Spleen (tissue), 11 donors: Measurements from ENCODE around the gene STXBP6. TPM values are rescaled to one million over a fixed set of nuclear protein-coding genes. Genes with fewer than 3 reads are reported as not detected.

ENCODE experiments used
- DNase-seq: peaks from one replicate; pipeline ENCODE4 v3.0.0-alpha.2; 2020
- H3K27ac ChIP-seq, 8 donors: fragments of 200-600 bp; sonication (generic) in 7 of 8; 1 replicate in 4 of 8; 2 replicates in 4 of 8; pipeline versions ENCODE4 v1.5.0 to v1.8.0; 2016 to 2021; ENCODE audit warnings: inconsistent platforms in 4 of 8, mild to moderate bottlenecking in 4 of 8, moderate library complexity in 1 of 8
- H3K27me3 ChIP-seq, 7 donors: fragments of 200-600 bp; sonication (generic) in 6 of 7; replicated peaks in 1 of 7; 1 replicate in 4 of 7; 2 replicates in 3 of 7; pipeline versions ENCODE4 v1.5.0 to v1.8.0; 2016 to 2021; ENCODE audit warnings: inconsistent platforms in 3 of 7, mild to moderate bottlenecking in 1 of 7
- H3K36me3 ChIP-seq, 6 donors: fragments of 200-600 bp; sonication (generic) in 5 of 6; 1 replicate in 4 of 6; 2 replicates in 2 of 6; pipeline versions ENCODE4 v1.5.0 to v1.8.0; 2016 to 2021; ENCODE audit warnings: inconsistent platforms in 2 of 6
- H3K4me1 ChIP-seq, 6 donors: fragments of 200-600 bp; sonication (generic) in 5 of 6; 1 replicate in 3 of 6; 2 replicates in 3 of 6; pipeline versions ENCODE4 v1.5.0 to v1.8.0; 2016 to 2021; ENCODE audit warnings: inconsistent platforms in 3 of 6
- H3K4me3 ChIP-seq, 8 donors: fragments of 200-600 bp; sonication (generic) in 7 of 8; 1 replicate in 4 of 8; 2 replicates in 4 of 8; pipeline versions ENCODE4 v1.5.0 to v1.8.0; 2016 to 2021; ENCODE audit warnings: inconsistent platforms in 4 of 8, mild to moderate bottlenecking in 4 of 8, moderate library complexity in 2 of 8
- H3K9me3 ChIP-seq, 8 donors: fragments of 200-600 bp; sonication (generic) in 7 of 8; 1 replicate in 4 of 8; 2 replicates in 4 of 8; pipeline versions ENCODE4 v1.5.0 to v1.8.0; 2016 to 2021; ENCODE audit warnings: inconsistent platforms in 4 of 8
- POLR2A ChIP-seq, 3 donors: fragments of 450-650 bp; IDR thresholded peaks; one replicate each; pipeline ENCODE4 v1.5.1; 2017; ENCODE audit warnings: antibody characterized with exemption in 3 of 3, mild to moderate bottlenecking in 1 of 3
- POLR2AphosphoS5 ChIP-seq, 3 donors: sonication (generic); formaldehyde crosslinking; IDR thresholded peaks; one replicate each; pipeline ENCODE4 v1.5.1; 2017; ENCODE audit warnings: antibody characterized with exemption in 3 of 3
- WGBS, 5 donors: extraction: QIAGEN DNeasy Blood & Tissue Kit in 3 of 5; methylation state at CpG; one replicate each; pipeline versions ENCODE4 v1.1.5 to v1.1.7; 2013 to 2018; 5-methylcytosine and 5-hydroxymethylcytosine counted together
- intact Hi-C: fragments of 100-400 bp; cut with DNase I; formaldehyde crosslinking; loops from one replicate; pipeline ENCODE4 v1.15.0; 2023; ENCODE audit warnings: low total_unique reads
- polyA plus RNA-seq, 3 donors: library from polyadenylated mRNA; stranded (reverse); fragments of 200-250 nt; gene quantifications; one replicate each; pipeline ENCODE4 v1.2.1, GENCODE V29; 2013
- total RNA-seq, 7 donors: library from RNA; depleted of rRNA in 3 of 7; stranded (reverse); fragments of >200 nt in 3 of 7; fragmentation: NEBNext Ultra II Directional in 4 of 7; extraction: Animal tissue kit (Norgen Biotek cat#: 25700) in 4 of 7; gene quantifications; one replicate each; pipeline versions ENCODE4 v1.1.0 to v1.2.1, GENCODE V29; 2016 to 2021
- TF ChIP-seq, protein P1 (sequence below), 11 experiments: fragments of 200-600 bp in 7 of 11; fragments of 450-650 bp in 4 of 11; sonication (generic) in 4 of 11; IDR thresholded peaks in 8 of 11; conservative IDR thresholded peaks in 3 of 11; 1 replicate in 7 of 11; 2 replicates in 4 of 11; pipeline versions ENCODE4 v1.4.0 to v1.8.0; 2016 to 2021; ENCODE audit warnings: antibody characterized with exemption in 11 of 11, inconsistent platforms in 4 of 11, mild to moderate bottlenecking in 1 of 11
- donor health status: healthy with polysubstance abuse.
- donor health status: DM: no; HTN: no; CAD: no; lungs with moderate emphysema.
- donor health status: DM: no; HTN: no; CAD: no.
- donor health status: Bipolar disorder and iron deficiency.
- donor health status: healthy.
- donor health status: DM: no; HTN: no; CAD: no.
- donor health status: DM: yes; HTN: yes; CAD: no.

The STXBP6 gene
- total and polyA plus RNA-seq, 10 donors: 0.76 to 1.4 (median 0.87) TPM

DNA sequence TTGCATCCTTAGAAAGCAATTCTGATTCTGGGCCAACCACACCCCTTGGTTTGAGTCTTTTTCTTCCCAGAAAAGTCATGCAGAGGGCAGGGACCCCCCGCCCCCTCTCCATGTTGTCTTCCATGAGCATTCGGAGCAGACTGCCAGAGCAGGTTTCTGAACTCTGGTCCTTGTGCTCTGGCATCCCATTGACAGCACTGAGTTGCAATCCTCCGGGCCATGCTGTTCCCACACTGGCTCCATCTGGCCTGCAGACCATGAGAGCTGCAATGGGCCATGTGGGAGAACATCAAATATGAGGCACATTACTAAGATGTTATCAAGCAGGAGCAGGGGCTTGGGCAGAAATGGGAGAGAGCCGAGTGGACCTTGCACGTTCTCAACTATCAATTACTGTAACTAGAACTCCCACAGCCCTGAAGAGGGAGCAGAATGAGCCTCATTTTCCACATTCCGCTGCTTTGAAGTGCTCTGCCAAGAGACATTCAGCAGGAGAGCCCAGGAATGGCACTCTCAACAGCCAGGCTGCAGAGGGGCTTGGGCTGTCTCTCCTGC lies 157.4 kb downstream of the STXBP6 start:
- peaks cover 0 to 13% (median 0%) of the 10 kb centered on the region in 7 donors for H3K27me3 ChIP-seq
- H3K4me1 ChIP-seq: no peaks in the 10 kb centered on the region
- TF ChIP-seq POLR2A (IDR thresholded peaks at IDR 0.05) (no peak), POLR2AphosphoS5 (IDR thresholded peaks at IDR 0.05) (no peak)
- TF ChIP-seq, protein P1, sequence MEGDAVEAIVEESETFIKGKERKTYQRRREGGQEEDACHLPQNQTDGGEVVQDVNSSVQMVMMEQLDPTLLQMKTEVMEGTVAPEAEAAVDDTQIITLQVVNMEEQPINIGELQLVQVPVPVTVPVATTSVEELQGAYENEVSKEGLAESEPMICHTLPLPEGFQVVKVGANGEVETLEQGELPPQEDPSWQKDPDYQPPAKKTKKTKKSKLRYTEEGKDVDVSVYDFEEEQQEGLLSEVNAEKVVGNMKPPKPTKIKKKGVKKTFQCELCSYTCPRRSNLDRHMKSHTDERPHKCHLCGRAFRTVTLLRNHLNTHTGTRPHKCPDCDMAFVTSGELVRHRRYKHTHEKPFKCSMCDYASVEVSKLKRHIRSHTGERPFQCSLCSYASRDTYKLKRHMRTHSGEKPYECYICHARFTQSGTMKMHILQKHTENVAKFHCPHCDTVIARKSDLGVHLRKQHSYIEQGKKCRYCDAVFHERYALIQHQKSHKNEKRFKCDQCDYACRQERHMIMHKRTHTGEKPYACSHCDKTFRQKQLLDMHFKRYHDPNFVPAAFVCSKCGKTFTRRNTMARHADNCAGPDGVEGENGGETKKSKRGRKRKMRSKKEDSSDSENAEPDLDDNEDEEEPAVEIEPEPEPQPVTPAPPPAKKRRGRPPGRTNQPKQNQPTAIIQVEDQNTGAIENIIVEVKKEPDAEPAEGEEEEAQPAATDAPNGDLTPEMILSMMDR (IDR thresholded peaks at IDR 0.05 in 8 of 11, conservative IDR thresholded peaks at IDR 0.05 in 3 of 11): no peak
- intact Hi-C loops: no loop called here
- WGBS, 5 donors: 58 to 85% (median 71%) methylated on average over 6 of the region's 6 CpGs
- H3K36me3 ChIP-seq: no peaks in the 10 kb centered on the region
- no peak overlapping the region for H3K27ac ChIP-seq
- no peak for DNase-seq
- peaks cover 0 to 19% (median 15%) of the 10 kb centered on the region in 8 donors for H3K9me3 ChIP-seq
- H3K4me3 ChIP-seq: no peak overlapping the region

DNA sequence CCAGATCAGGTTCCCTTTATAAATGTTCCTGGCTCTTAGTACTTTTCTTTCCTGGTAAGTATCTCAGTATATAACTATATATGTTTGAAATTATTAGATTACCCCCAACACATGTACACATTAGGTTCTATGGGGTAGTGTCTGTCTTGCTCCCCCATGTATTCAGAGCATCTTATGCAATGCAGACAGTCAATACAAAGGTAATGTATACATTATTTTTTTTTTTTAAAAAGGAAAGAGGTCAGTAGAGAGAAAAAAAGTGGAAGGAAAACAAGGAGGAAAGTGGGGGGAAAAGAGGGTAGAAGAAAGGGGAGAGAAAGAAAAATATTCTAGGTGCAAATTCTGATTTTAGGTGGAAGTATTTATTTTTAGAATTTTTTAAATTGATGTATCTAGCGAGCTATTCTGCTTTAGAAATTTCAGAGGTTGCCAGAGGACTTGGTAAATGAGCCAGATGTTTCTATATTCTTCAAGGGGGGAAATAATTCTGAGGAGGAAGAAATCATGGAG lies 157.9 kb downstream of the STXBP6 start:
- WGBS, 5 donors: 68 to 89% (median 77%) methylated on average over 1 of the region's 1 CpG
- Histone ChIP-seq H3K9me3 (peaks cover 0 to 19% (median 15%) of the 10 kb centered on the region in 8 donors), H3K27me3 (peaks cover 0 to 13% (median 0%) of the 10 kb centered on the region in 7 donors), H3K4me1 (no peaks in the 10 kb centered on the region), H3K36me3 (no peaks in the 10 kb centered on the region), H3K27ac (no peak overlapping the region), H3K4me3 (no peak overlapping the region)
- DNase-seq: no peak
- TF ChIP-seq POLR2A (IDR thresholded peaks at IDR 0.05) (no peak), POLR2AphosphoS5 (IDR thresholded peaks at IDR 0.05) (no peak)
- intact Hi-C loops: no loop called here

DNA sequence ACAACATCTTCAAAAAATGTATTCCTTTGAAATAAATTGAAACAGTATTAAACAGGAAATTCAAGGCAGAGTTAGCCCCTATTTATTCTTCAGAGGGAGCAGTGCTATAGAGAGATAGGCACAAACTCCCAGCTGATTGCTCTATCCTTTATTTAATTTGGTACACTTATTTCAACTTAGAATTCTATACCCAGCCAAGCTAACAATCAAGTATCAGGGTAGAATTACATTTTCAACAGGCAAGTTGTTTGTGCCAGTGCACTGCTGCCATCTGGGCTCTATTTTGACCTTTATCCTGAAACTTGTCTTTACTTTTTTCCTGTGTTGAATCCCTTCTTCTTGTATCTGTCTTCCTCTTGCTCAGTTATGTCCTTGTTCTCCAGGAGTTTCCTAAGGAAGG lies 159.2 kb downstream of the STXBP6 start:
- DNase-seq: no peak
- intact Hi-C loops: no loop called here
- Histone ChIP-seq H3K4me1 (no peaks in the 10 kb centered on the region), H3K27me3 (peaks cover 0 to 13% (median 0%) of the 10 kb centered on the region in 7 donors), H3K27ac (no peak overlapping the region), H3K4me3 (no peak overlapping the region), H3K9me3 (peaks cover 0 to 19% (median 15%) of the 10 kb centered on the region in 8 donors), H3K36me3 (no peaks in the 10 kb centered on the region)
- TF ChIP-seq POLR2AphosphoS5 (IDR thresholded peaks at IDR 0.05): no peak
- TF ChIP-seq POLR2A (IDR thresholded peaks at IDR 0.05): no peak
- TF ChIP-seq, protein P1 (IDR thresholded peaks at IDR 0.05 in 8 of 11, conservative IDR thresholded peaks at IDR 0.05 in 3 of 11): no peak

DNA sequence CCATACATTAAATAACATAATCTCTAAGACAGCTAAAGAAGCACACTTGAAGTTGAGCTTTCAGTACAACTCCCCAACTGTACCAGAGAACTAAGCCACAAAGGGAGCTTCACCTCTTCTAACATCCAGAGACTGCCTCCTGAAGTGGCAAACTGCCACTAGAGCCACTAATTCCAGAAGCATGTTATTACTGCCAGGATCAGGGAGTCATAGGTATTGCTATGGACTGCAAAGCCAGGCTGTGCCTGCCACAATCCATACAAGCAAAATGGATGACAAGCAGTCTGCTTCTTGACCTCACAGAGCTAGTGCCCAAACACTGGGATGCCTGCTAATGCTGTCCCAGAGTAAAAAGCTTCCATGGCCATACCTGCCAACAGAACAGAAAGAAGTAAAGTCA lies 160.1 kb downstream of the STXBP6 start:
- DNase-seq: no peak
- Histone ChIP-seq H3K27ac (no peak overlapping the region), H3K9me3 (peaks cover 0 to 19% (median 15%) of the 10 kb centered on the region in 8 donors), H3K4me3 (no peak overlapping the region), H3K27me3 (peaks cover 0 to 13% (median 0%) of the 10 kb centered on the region in 7 donors), H3K4me1 (no peaks in the 10 kb centered on the region), H3K36me3 (no peaks in the 10 kb centered on the region)
- TF ChIP-seq POLR2AphosphoS5 (IDR thresholded peaks at IDR 0.05): no peak
- TF ChIP-seq, protein P1 (IDR thresholded peaks at IDR 0.05 in 8 of 11, conservative IDR thresholded peaks at IDR 0.05 in 3 of 11): no peak
- no peak for TF ChIP-seq POLR2A (IDR thresholded peaks at IDR 0.05)
- intact Hi-C loops: no loop called here
